GM19455 (cell line): ENCODE data around the gene NCAN.
"Not testable (repeated sequence)": the region's sequence is repeated elsewhere in the genome, so short reads cannot be mapped to it uniquely, and the experiment has no call there.

ENCODE experiments used
- ATAC-seq: cut with Tn5 transposase; IDR thresholded peaks from one replicate; pipeline ENCODE4 v1.9.1; 2021; ENCODE audit not compliant: unreplicated experiment

The NCAN gene

DNA sequence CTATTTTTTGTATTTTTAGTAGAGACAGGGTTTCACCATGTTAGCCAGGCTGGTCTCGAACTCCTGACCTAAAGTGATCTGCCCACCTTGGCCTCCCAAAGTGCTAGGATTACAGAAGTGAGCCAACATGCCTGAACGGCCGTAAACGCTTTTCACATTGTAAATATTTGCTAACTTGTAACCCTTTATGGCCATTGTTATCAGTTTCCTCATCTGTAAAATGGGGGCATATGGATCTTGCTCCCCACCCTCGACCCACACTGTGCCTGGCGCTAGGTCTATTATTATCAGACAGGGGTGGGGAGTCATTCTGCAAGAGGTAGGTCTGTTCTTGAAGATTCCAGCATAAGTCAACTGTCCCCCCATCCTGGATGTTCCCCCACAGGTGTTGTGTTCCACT lies 11.9 kb downstream of the NCAN start:
- ATAC-seq = no peak

DNA sequence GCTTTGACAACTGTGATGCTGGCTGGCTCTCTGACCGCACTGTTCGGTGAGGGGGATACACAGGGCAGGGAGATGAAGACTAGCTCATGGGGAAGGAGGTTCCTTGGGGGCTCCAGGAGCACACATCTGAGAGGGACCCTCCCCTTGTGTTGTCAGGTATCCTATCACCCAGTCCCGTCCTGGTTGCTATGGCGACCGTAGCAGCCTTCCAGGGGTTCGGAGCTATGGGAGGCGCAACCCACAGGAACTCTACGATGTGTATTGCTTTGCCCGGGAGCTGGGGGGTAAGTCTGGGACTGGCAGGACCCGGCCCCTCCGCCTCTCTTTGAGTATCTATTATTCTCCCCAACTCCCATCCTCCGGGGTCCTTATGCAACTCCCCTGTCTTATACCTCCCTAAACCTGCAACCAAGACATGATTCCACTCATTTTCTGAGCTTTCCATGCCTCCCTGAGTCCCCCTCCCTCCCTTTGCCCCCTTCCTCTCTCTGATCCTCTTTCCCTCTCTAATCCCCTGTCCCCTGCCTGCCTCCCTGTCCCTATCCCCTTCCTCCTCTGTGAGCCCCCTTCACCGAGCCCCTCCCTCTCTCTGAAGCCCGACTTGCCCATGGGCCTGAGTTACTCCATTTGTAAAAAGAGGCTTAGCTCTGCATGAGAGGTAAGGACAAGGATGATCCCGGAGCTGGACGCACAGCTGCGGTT lies 12.5 kb downstream of the NCAN start:
- no peak for ATAC-seq

DNA sequence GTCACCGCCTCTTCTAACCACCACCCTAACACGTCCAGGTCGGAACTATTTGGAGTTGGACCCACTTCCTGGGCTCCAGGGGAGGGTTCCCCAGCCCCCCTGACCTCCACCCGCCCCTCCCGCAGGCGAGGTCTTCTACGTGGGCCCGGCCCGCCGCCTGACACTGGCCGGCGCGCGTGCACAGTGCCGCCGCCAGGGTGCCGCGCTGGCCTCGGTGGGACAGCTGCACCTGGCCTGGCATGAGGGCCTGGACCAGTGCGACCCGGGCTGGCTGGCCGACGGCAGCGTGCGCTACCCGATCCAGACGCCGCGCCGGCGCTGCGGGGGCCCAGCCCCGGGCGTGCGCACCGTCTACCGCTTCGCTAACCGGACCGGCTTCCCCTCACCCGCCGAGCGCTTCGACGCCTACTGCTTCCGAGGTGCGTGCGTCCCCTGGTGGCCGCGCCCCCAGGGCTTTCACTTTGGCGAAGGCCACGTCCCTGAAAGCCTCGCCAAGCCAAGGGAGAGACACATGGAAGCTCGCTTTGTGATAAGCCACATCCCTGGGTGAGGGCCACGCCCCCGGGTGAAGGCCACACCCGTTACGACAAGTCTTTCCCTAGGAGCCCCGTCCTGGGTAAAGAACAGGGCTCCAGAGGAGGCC lies 13.2 kb downstream of the NCAN start:
- ATAC-seq = no peak

DNA sequence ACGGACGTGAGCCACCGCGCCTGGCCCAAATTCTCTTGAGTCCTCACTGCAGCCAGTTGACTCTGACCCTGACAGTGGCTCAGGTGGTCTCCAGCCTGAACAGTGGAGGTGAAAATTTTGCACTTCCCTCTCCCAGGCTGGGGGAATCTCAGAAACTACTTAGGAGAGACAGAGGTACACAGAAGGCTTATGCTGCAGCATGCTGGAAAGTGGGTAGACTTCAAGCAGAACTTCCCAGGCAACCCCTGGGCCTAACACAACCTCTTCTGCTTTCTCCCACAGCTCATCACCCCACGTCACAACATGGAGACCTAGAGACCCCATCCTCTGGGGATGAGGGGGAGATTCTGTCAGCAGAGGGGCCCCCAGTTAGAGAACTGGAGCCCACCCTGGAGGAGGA lies 14.4 kb downstream of the NCAN start:
- ATAC-seq = no peak

DNA sequence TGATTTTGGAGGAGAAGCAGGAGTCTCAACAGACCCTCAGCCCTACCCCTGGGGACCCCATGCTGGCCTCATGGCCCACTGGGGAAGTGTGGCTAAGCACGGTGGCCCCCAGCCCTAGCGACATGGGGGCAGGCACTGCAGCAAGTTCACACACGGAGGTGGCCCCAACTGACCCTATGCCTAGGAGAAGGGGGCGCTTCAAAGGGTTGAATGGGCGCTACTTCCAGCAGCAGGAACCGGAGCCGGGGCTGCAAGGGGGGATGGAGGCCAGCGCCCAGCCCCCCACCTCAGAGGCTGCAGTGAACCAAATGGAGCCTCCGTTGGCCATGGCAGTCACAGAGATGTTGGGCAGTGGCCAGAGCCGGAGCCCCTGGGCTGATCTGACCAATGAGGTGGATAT lies 14.9 kb downstream of the NCAN start:
- ATAC-seq = no peak

DNA sequence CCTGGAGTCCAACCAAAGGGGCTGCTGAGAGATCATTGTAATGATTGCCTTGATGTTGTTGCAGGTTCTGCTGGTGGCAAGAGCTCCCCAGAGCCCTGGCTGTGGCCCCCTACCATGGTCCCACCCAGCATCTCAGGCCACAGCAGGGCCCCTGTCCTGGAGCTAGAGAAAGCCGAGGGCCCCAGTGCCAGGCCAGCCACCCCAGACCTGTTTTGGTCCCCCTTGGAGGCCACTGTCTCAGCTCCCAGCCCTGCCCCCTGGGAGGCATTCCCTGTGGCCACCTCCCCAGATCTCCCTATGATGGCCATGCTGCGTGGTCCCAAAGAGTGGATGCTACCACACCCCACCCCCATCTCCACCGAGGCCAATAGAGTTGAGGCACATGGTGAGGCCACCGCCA lies 15.5 kb downstream of the NCAN start:
- ATAC-seq = no peak

DNA sequence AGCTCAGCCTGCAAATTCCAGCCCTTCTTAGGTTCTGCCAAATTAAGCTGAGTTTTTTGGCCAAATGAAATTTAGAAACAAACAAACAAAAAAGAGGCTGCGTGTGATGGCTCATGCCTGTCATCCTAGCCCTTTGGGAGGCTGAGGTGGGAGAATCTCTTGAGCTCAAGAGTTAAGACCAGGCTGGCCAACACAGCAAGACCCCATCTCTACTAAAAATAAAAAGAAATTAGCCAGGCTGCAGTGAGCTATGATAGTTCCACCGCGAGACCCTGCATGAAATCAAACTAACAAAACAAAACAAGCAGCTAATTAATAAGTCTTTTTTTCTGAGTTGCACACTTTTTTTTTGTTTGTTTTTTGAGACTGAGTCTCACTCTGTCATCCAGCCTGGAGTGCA lies 17.9 kb downstream of the NCAN start:
- no peak for ATAC-seq

DNA sequence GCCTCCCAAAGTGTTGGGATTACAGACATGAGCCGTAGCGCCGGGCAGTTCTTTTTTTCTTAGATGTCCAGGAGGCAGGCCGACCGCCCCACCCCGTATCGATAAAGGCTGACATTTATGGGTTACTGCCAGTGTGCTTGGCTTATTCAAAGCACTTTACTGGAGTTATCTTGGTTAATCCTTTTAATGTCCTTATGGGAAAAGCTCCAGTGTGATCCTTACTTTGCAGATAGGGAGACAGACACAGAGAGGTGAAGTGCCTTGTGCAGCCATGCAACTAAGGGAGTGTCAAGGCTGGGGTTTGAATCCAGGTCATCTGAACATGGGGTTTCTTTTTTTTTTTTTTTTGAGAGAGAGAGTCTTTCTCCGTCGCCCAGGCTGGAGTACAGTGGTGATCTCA lies 19.2 kb downstream of the NCAN start:
- ATAC-seq = no peak

DNA sequence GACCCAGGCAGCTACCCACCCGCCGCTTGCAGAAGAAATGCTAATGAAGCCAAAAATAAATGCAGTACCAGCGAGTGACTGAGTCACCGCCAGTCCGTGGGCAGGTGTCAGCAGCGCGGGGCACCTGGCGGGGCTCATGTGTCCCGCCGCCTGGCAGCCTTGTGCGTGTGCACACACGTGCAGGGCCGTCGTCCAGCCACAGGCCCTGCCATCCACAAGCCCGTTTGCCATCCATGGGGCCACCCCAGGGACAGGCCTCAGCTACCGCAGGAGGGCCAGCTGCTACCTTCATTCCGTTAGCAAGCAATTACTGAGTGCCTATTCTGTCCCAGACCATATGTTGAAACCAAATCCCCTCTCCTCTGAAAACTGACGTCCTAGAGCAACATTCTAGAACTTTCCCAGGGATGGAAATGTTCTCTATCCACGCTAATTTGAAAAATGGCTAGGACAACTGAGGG lies 20.5 kb downstream of the NCAN start:
- no peak for ATAC-seq

DNA sequence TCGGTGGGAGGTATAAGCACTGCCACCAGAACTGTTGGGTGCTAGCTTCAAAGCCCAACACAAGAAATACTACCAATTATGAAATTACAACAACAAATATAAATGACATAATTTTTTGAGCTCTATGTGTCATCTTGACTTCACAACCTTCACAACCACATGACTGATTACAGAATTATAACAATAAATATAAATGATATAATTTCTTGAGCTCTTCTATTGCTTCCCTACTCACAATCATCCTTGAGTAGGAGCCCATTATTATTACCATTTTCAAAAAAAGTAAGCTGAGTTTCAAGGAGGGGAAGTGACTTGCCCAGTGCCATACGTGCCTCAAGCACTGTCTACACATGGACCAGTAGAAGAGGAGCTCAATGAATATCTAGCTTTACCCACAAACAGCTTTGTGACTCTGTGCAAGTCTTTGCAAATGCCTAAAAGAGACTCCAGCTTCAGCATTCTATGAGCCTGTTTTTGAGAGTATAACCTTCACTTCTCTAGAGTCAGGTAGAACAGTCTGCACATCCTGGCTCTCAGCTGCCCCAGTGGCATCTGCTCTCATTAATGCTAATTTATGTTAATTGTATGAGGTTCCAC lies 22.6 kb downstream of the NCAN start:
- ATAC-seq = no peak

DNA sequence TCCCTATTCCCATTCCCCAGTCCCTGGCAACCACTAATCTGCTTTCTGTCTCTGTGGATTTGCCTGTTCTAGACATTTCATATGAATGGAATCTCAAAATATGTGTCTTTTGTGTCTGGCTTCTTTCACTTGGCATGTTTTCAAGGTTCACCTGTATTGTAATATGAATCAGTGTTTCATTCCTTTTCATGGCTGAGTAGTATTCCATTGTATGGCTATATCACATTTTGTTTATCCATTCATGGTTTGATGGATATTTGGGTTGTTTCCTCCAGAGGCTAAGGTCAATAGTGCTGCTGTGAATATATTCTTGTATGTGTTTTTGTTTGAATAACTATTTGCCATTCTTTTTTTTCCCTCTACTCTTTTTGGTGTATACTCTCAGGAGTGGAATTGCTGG lies 24.4 kb downstream of the NCAN start:
- ATAC-seq = no peak

DNA sequence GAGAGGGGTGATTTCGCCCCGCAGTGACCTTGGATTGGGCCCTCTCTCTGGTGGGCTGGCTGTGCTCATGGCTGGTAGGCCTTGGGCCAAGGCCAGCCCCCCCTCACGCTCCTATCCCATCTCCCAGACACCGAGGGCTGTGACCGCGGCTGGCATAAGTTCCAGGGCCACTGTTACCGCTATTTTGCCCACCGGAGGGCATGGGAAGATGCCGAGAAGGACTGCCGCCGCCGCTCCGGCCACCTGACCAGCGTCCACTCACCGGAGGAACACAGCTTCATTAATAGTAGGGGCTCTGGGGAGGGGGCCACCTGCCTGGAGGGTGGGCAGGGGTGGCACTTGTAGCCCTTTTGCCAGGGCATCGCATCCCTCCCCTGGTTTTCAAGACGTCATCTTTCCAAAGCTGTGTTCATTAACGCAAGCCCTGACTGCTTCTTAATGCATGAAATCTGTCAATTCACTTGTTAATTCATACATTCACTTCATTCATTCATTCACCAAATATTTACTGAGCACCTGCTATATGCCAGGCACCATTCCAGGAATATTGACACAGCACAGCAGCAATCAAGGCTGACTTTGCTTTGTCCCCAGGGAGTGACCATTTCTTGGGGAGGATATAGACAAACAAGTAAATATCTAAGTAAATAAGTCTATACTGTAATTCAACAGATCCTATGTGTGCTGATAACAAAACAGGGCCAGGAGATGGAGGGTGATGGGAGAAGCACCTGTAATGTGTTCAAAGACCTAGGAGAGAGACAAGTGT lies 26.6 kb downstream of the NCAN start:
- no peak for ATAC-seq

DNA sequence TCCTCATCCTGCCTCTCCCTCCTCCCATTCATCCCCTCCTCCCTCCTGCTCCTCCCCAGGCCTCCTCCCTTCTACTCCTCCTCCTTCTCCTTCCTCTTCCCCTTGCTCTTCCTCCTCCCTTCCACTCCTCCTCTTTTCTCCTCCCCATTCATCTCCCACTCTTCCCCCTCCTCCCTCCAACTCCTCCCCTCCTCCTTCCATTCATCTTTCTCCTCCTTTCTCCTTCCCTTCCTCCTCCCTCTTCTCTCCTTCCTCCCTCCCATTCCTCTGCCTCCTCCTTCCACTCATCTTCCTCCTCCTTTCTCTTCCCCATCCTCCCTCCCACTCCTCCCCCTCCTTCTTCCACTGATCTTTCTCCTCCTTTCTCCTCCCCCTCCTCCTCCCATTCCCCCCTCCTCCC lies 27.9 kb downstream of the NCAN start:
- no peak for ATAC-seq

DNA sequence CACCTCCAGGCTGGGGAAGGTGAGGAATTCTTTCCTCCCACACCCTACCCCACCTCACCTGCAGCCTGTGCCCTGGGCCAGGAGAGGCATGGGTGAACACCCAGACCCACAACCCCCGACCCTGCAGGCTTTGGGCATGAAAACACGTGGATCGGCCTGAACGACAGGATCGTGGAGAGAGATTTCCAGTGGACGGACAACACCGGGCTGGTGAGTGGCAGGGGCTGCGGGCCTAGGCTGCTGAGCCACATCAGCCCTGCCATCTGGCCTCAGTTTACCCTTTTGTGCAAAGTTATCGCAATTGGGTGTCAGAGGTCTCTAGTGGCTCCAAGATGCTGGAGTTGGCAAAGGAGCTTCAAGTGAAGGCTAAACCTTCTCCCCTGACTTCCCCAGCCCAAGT lies 28.7 kb downstream of the NCAN start:
- ATAC-seq = no peak

DNA sequence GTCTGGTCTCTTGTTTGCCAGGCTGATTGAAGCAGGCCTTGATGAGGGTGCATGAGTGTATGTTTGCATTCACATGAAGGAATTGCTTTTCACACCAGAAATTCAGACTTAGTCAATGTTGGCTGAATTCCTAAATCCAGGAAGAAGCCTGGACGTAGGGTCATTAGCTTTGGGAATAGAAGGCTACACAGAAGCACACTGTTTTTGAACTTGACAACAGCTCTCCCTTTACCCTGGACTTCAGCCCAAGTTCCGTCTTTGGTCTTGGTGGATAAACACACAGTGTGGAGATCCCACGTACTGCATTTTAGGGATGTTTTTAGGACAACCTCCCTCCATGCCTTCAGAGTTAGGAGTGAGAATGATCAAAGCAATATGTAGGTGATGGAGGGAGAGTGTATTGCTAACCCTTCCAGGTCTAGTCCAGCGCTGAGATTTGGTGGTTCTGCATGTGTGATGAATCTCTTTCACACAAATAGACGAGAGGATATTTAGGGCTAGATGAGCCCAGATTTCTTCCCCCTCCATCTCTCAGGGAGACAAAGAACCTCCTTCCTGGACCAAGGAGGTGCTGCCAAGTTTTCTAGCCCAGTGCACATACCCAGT lies 38.5 kb downstream of the NCAN start:
- no peak for ATAC-seq

DNA sequence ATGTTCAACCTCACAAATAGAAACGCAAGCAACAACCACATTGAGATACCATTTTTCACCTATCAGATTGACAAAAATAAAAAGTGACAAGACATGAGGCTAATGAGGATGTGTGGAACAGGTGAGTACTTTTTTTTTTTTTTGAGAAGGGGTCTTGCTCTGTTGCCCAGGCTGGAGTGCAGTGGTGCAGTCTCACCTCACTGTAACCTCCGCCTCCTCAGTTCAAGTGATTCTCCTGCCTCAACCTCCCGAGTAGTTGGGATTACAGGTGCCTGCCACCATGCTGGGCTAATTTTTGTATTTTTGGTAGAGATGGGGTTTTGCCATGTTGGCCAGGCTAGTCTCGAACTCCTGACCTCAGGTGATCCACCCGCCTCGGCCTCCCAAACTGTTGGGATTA lies 41.7 kb downstream of the NCAN start:
- ATAC-seq = not testable (repeated sequence)

DNA sequence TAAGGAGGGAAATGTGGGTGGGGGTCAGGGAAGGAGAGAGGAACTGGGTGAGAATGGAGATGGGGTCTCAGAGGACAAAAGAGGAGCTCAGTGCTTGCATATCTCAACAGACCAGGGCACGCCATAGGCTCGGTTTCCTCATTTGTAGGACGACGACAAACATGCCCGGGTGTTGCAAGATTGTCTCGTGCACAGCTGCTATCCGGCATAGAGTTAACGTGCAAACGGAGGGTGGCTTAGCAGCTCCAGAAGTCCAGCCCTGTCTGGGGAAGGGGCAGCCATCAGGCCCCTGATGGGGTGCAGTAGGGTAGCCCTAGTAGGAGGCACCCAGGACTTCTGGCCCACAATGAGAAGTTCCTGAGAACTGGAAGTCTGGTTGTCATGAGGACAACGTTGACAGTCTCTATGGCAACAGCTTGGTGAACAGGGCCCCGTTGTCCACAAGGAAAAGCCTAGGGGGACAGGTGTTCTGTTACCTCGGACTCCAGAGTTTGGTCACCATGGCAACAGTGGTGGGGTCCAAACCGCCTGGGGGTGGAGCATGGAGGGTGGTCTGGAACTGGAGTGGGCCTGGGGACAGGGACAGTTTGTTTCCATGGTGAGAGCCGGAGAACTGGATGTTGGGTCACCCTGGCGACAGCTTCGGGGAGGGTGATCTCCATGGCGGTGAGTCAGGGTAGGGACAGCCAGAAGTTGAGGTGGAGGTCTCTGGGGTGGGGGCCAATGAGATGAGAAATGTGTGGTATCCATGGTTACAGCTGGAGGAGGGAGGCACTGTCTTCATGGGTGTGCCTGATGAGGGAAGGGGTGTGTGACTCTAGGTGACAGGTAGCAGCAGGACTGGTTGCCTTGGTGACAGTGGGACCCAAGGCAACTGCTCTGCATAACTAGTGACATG lies 44.6 kb downstream of the NCAN start:
- no peak for ATAC-seq

DNA sequence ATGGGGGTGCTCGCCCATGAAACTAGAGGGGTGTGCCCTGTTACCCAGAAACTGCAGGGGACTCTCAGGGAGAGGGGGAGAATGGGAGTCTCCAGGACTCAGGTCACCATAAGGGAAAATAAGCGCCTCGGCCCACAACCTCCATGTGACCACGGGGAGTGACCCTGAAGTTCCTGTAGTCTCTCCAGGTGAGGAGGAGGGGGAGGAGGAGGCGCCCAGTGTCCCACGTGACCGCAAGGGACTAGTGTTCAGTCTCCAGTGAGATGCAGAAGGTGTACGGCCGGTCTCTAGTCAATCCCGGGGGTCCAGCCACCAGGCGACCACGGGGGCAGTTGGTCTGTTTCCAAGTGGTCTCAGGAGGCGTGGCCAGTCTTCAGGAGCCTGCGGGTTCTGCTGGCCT lies 45.4 kb downstream of the NCAN start:
- no peak for ATAC-seq

DNA sequence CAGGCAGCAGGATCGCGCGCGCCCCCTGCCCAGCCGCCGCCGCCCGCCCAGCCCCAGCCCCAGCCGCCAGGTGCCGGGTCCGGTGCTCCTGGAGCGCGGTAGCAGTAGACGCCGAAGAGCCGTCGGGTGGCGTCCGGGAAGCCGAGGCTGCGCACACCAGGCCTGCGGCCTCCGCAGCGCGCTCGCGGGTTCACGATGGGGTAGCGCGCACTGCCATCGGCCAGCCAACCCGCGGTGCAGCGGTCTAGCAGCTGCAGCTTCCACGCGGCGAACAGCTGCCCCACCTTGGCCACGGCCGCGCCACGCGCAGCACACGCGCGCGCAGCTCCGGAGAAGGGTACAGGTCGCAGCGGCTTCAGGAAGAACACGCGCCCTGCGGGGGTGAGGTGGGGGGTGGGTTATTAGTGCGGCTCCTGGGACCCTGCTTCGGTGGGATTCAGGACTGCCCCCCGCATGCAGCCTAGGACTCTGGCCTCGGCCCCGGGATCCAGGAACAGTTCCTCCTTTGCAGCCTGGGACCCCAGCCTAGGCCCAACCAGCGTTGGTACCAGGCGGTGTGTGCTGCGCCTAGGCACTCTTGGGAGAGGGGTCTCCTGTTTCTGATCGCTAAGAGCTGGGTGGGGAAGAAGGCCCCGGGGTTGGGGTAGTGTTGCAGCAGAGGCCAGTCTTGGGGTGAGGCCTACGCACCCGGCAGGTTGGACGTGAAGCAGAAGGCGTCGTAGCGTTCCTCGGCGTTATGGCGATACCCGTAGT lies 46.3 kb downstream of the NCAN start:
- ATAC-seq = no peak
